Smooth muscle cell (in vitro differentiated cells): ENCODE measurements around the gene SRGAP3. TPM values are rescaled to one million over a fixed set of nuclear protein-coding genes. Genes with fewer than 3 reads are reported as not detected.

ENCODE experiments used
- DNase-seq: peaks from one replicate; lab custom pipeline; 2025; ENCODE audit not compliant: unreplicated experiment; lab: John Stamatoyannopoulos, UW
- H2AFZ ChIP-seq: fragments of 200-600 bp; sonication (generic); 2 replicates; pipeline ENCODE4 v1.6.0; 2016; ENCODE audit warnings: antibody characterized with exemption, low read depth, mild to moderate bottlenecking
- H3F3A ChIP-seq: fragments of 200-600 bp; sonication (generic); 2 replicates; pipeline ENCODE4 v1.6.0; 2017; ENCODE audit warnings: antibody characterized with exemption, low read depth
- H3K27ac ChIP-seq: fragments of 200-600 bp; sonication (generic); 2 replicates; pipeline ENCODE4 v1.5.1; 2016; ENCODE audit warnings: low read depth, mild to moderate bottlenecking
- H3K27me3 ChIP-seq: fragments of 200-600 bp; sonication (generic); 2 replicates; pipeline ENCODE4 v1.6.1; 2016; ENCODE audit warnings: low read depth, mild to moderate bottlenecking
- H3K36me3 ChIP-seq: fragments of 200-600 bp; sonication (generic); 2 replicates; pipeline ENCODE4 v1.5.1; 2016; ENCODE audit warnings: low read depth
- H3K4me1 ChIP-seq: fragments of 200-600 bp; sonication (generic); 2 replicates; pipeline ENCODE4 v1.5.1; 2016; ENCODE audit warnings: low read depth
- H3K4me2 ChIP-seq: fragments of 200-600 bp; sonication (generic); 2 replicates; pipeline ENCODE4 v1.6.0; 2016; ENCODE audit warnings: mild to moderate bottlenecking
- H3K4me3 ChIP-seq: fragments of 200-600 bp; sonication (generic); 2 replicates; pipeline ENCODE4 v1.5.1; 2016; ENCODE audit warnings: mild to moderate bottlenecking
- H3K79me2 ChIP-seq: fragments of 200-600 bp; sonication (generic); 2 replicates; pipeline ENCODE4 v1.6.0; 2016; ENCODE audit warnings: low read depth, mild to moderate bottlenecking
- H3K9ac ChIP-seq: fragments of 200-600 bp; sonication (generic); 2 replicates; pipeline ENCODE4 v1.6.0; 2016; ENCODE audit warnings: low read depth
- H3K9me3 ChIP-seq: fragments of 200-600 bp; sonication (generic); replicated peaks from 2 replicates; pipeline ENCODE4 v1.5.1; 2016; ENCODE audit warnings: low read depth
- H4K20me1 ChIP-seq: fragments of 200-600 bp; sonication (generic); 2 replicates; pipeline ENCODE4 v1.6.0; 2016; ENCODE audit warnings: low read depth
- WGBS: methylation state at CpG from one replicate; pipeline ENCODE4 v1.1.7; 2016; ENCODE audit warnings: low lambda C conversion rate; 5-methylcytosine and 5-hydroxymethylcytosine counted together
- polyA plus RNA-seq: library from polyadenylated mRNA; unstranded; fragments of >200 nt; fragmentation: Nextera tagmentation; extraction: Ambion mirVana; gene quantifications from 2 replicates; pipeline ENCODE4 v1.2.1, GENCODE V29; 2016
- total RNA-seq: library from RNA; depleted of rRNA; stranded (reverse); fragments of >200 nt; gene quantifications from 2 replicates; pipeline ENCODE4 v1.2.3, GENCODE V29; 2014
- TF ChIP-seq, protein P1 (sequence below): fragments of 200-600 bp; sonication (generic); IDR thresholded peaks from 2 replicates; pipeline ENCODE4 v1.5.1; 2017; ENCODE audit warnings: borderline replicate concordance, mild to moderate bottlenecking, antibody characterized with exemption; ENCODE audit not compliant: insufficient read depth, poor library complexity, severe bottlenecking

Gene SRGAP3
- total and polyA plus RNA-seq, 2 experiments from 2014 or later = 1.5 to 3.1 TPM

DNA sequence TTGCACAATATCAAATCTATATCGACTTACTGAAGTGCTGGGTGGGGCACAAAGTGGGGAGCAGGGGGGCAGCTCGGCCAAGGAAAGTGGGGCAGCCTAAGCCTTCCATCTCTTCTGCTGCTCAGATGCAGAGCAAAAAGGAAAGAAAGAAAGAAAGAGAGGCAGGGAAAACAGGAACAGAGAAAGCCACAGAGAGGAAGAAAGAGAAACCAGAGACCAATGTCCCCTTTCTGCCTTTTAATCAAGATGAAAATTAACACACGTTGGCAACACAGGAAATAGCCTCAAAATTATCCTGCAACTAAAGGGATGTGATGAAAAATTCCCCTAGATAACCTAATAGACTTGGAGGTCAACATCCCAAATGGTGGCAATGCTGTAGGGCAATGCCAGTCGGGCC lies 214.0 kb downstream of the SRGAP3 start:
- Histone ChIP-seq H3K4me1 (no peaks in the 10 kb centered on the region), H3K9me3 (no peaks in the 10 kb centered on the region), H3K4me3 (no peak overlapping the region), H3K79me2 (no peaks in the 10 kb centered on the region), H3F3A (no peaks in the 10 kb centered on the region), H3K27ac (no peak overlapping the region), H3K36me3 (no peaks in the 10 kb centered on the region), H2AFZ (no peak overlapping the region), H3K27me3 (no peaks in the 10 kb centered on the region), H3K4me2 (no peak overlapping the region), H4K20me1 (no peaks in the 10 kb centered on the region), H3K9ac (no peak overlapping the region)
- TF ChIP-seq, protein P1, sequence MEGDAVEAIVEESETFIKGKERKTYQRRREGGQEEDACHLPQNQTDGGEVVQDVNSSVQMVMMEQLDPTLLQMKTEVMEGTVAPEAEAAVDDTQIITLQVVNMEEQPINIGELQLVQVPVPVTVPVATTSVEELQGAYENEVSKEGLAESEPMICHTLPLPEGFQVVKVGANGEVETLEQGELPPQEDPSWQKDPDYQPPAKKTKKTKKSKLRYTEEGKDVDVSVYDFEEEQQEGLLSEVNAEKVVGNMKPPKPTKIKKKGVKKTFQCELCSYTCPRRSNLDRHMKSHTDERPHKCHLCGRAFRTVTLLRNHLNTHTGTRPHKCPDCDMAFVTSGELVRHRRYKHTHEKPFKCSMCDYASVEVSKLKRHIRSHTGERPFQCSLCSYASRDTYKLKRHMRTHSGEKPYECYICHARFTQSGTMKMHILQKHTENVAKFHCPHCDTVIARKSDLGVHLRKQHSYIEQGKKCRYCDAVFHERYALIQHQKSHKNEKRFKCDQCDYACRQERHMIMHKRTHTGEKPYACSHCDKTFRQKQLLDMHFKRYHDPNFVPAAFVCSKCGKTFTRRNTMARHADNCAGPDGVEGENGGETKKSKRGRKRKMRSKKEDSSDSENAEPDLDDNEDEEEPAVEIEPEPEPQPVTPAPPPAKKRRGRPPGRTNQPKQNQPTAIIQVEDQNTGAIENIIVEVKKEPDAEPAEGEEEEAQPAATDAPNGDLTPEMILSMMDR = no peak
- WGBS = 74% methylated on average over 4 of the region's 4 CpGs
- no peak for DNase-seq

DNA sequence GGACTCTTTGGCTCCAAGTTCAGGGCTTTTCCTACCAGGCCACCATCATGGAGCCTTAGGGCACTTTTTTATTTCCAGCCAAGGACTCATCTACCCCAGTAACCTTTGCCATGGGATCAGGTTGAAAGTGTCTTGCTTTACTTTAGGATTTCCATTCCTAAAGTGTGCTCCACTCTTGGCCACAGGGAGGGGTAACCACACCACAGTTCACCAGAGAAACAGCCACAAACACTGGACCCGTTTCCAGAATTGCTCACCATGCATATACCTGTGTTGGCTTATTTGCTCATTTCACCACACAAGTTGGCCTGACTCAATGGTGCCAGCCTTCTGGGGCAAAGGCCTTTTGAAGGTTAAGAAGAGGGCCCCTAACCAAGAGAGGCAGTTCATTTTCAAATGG lies 215.6 kb downstream of the SRGAP3 start:
- Histone ChIP-seq H3K27me3 (no peaks in the 10 kb centered on the region), H2AFZ (no peak overlapping the region), H3K4me2 (no peak overlapping the region), H4K20me1 (no peaks in the 10 kb centered on the region), H3F3A (no peaks in the 10 kb centered on the region), H3K79me2 (no peaks in the 10 kb centered on the region), H3K4me3 (no peak overlapping the region), H3K9me3 (no peaks in the 10 kb centered on the region), H3K4me1 (no peaks in the 10 kb centered on the region), H3K36me3 (no peaks in the 10 kb centered on the region), H3K27ac (no peak overlapping the region), H3K9ac (no peak overlapping the region)
- 81% methylated on average over 1 of the region's 1 CpG for WGBS
- DNase-seq = no peak
- TF ChIP-seq, protein P1 = no peak

DNA sequence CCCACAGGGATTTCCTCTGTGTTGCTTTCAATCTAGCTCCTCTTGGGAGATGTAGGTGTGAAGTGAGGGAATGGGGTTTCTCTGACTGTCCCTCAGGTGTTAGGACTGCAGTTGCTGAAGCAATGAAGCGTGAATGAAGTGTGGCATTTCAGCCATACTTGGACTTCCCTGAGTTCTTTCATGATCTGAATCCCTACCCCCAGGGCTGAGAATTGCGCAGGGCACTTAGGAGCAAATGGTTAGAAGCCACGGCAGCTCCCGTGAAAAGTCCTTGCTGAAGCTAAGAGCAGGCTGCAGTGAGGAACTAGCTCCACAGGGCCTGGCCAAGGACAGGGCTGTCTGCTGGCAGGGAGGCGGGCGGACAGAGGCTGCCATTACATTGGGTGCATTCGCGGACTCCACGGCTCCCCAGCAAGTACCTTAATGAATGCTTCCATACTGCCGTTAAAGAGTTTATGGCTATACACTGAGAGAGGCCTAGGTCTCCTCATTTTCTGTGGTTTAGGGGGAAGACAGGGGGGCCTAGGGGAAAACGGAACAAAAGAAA lies 217.1 kb downstream of the SRGAP3 start:
- H3K4me2 ChIP-seq = no peak overlapping the region
- H3F3A ChIP-seq = no peaks in the 10 kb centered on the region
- no peak overlapping the region for H3K9ac ChIP-seq
- no peaks in the 10 kb centered on the region for H3K4me1 ChIP-seq
- DNase-seq = no peak
- TF ChIP-seq, protein P1 = no peak
- no peak overlapping the region for H2AFZ ChIP-seq
- H3K36me3 ChIP-seq = no peaks in the 10 kb centered on the region
- no peaks in the 10 kb centered on the region for H3K27me3 ChIP-seq
- 81% methylated on average over 11 of the region's 11 CpGs for WGBS
- no peaks in the 10 kb centered on the region for H3K9me3 ChIP-seq
- H3K4me3 ChIP-seq = no peak overlapping the region
- no peak overlapping the region for H3K27ac ChIP-seq
- H3K79me2 ChIP-seq = no peaks in the 10 kb centered on the region
- no peaks in the 10 kb centered on the region for H4K20me1 ChIP-seq

DNA sequence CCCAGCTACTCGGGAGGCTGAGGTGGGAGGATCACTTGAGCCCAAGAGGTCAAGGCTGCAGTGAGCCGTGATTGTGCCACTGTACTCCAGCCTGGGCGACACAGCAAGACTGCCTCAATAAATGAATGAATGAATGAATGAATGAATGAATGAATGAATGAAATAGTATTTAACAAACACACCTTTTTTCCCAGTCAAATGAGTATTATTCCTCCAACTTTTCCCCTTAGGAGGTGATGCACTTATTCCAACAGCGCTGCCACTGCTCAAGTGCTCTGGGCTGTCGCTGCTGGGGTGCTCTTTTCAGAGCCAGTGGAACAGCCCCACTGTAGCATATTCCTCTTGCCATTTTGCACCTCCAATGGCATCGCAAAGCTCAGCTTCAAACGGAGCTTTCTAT lies 219.4 kb downstream of the SRGAP3 start:
- no peaks in the 10 kb centered on the region for H3F3A ChIP-seq
- no peak for DNase-seq
- no peak overlapping the region for H3K4me2 ChIP-seq
- no peaks in the 10 kb centered on the region for H3K36me3 ChIP-seq
- H2AFZ ChIP-seq = no peak overlapping the region
- no peak overlapping the region for H3K4me3 ChIP-seq
- H3K9me3 ChIP-seq = no peaks in the 10 kb centered on the region
- H3K4me1 ChIP-seq = no peaks in the 10 kb centered on the region
- no peaks in the 10 kb centered on the region for H3K79me2 ChIP-seq
- 91% methylated on average over 7 of the region's 7 CpGs for WGBS
- TF ChIP-seq, protein P1 = no peak
- no peak overlapping the region for H3K9ac ChIP-seq
- H3K27ac ChIP-seq = no peak overlapping the region
- H3K27me3 ChIP-seq = no peaks in the 10 kb centered on the region
- H4K20me1 ChIP-seq = no peaks in the 10 kb centered on the region
